ENCODE data around the gene NBEAL2. TPM values are rescaled to one million over a fixed set of nuclear protein-coding genes. Genes with fewer than 3 reads are reported as not detected.

Gene NBEAL2
- total and polyA plus RNA-seq, 10 donors = 44.0 to 271 (median 129) TPM

GRCh38 chr3:47007482-47008233, 28.2 kb downstream of the NBEAL2 start:
- DNase-seq = peak; percentile 76
- H3K27me3 ChIP-seq (replicated peaks in 1 of 7) = no peaks in the 10 kb centered on the region
- no peaks in the 10 kb centered on the region for H3K9me3 ChIP-seq
- peaks cover 0 to 89% (median 56%) of the 10 kb centered on the region in 6 donors for H3K36me3 ChIP-seq
- H3K27ac ChIP-seq = no peak overlapping the region
- H3K4me3 ChIP-seq = no peak overlapping the region
- TF ChIP-seq POLR2AphosphoS5 (IDR thresholded peaks at IDR 0.05) (peak in 1 of 3 donors; percentile 51), POLR2A (IDR thresholded peaks at IDR 0.05) (no peak)
- 87 to 100% (median 94%) methylated on average over 2 to 16 of the region's 16 CpGs for WGBS, 5 donors
- H3K4me1 ChIP-seq = peaks cover 4 to 31% (median 18%) of the 10 kb centered on the region in 6 donors
- intact Hi-C loops (cut with DNase I; ENCODE audit: low total_unique reads) = no loop called here

DNA sequence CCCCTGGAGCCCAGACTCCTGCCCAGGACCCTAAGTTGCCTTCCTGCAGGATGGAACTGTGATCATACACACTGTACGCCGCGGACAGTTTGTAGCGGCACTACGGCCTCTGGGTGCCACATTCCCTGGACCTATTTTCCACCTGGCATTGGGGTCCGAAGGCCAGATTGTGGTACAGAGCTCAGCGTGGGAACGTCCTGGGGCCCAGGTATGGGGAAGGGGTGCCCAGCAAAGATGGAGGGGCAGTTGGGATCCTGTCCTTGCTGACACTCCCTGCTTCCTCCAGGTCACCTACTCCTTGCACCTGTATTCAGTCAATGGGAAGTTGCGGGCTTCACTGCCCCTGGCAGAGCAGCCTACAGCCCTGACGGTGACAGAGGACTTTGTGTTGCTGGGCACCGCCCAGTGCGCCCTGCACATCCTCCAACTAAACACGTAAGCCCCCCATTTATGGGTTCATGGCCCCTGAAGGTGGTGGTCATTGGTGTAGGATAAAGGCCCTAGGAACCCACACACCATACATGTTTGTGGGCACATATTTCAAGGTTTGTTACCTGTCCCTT, 28.8 kb downstream of the NBEAL2 start:
- TF ChIP-seq, protein P1, sequence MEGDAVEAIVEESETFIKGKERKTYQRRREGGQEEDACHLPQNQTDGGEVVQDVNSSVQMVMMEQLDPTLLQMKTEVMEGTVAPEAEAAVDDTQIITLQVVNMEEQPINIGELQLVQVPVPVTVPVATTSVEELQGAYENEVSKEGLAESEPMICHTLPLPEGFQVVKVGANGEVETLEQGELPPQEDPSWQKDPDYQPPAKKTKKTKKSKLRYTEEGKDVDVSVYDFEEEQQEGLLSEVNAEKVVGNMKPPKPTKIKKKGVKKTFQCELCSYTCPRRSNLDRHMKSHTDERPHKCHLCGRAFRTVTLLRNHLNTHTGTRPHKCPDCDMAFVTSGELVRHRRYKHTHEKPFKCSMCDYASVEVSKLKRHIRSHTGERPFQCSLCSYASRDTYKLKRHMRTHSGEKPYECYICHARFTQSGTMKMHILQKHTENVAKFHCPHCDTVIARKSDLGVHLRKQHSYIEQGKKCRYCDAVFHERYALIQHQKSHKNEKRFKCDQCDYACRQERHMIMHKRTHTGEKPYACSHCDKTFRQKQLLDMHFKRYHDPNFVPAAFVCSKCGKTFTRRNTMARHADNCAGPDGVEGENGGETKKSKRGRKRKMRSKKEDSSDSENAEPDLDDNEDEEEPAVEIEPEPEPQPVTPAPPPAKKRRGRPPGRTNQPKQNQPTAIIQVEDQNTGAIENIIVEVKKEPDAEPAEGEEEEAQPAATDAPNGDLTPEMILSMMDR (IDR thresholded peaks at IDR 0.05 in 8 of 11, conservative IDR thresholded peaks at IDR 0.05 in 3 of 11) = no peak
- no peak for TF ChIP-seq POLR2A (IDR thresholded peaks at IDR 0.05)
- peak overlapping the region in 2 of 8 donors; percentile 59 to 82 for H3K27ac ChIP-seq
- DNase-seq = peak; percentile 45
- intact Hi-C loops (cut with DNase I; ENCODE audit: low total_unique reads) = no loop called here
- no peaks in the 10 kb centered on the region for H3K27me3 ChIP-seq (replicated peaks in 1 of 7)
- peaks cover 0 to 89% (median 51%) of the 10 kb centered on the region in 6 donors for H3K36me3 ChIP-seq
- H3K4me1 ChIP-seq = peaks cover 4 to 31% (median 18%) of the 10 kb centered on the region in 6 donors
- WGBS, 5 donors = 89 to 98% (median 95%) methylated on average over 13 of the region's 13 CpGs
- no peaks in the 10 kb centered on the region for H3K9me3 ChIP-seq
- H3K4me3 ChIP-seq = peak overlapping the region in 1 of 8 donors; percentile 75

DNA sequence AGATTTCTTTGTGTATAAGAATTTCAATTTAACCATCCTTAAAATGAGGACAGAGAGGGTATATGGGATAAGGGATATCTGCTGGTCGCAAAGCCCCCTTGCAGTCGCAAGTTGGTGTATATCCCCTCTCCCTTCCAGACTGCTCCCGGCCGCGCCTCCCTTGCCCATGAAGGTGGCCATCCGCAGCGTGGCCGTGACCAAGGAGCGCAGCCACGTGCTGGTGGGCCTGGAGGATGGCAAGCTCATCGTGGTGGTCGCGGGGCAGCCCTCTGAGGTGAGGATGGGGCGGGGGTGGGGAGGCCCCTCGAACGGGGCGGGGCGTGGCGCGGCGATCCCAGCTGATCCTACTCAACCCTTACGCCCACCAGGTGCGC, 29.4 kb downstream of the NBEAL2 start:
- Histone ChIP-seq H3K36me3 (peaks cover 0 to 89% (median 45%) of the 10 kb centered on the region in 6 donors), H3K4me1 (peaks cover 4 to 31% (median 18%) of the 10 kb centered on the region in 6 donors), H3K27me3 (replicated peaks in 1 of 7) (no peaks in the 10 kb centered on the region), H3K9me3 (no peaks in the 10 kb centered on the region), H3K27ac (peak overlapping the region in 6 of 8 donors; percentile 59 to 84 (median 82)), H3K4me3 (peak overlapping the region; percentile 45 to 75 (median 49))
- intact Hi-C loops (cut with DNase I; ENCODE audit: low total_unique reads) = no loop called here
- DNase-seq = no peak
- WGBS, 5 donors = 21 to 59% (median 43%) methylated on average over 20 to 23 of the region's 23 CpGs
- TF ChIP-seq POLR2AphosphoS5 (IDR thresholded peaks at IDR 0.05) (no peak), POLR2A (IDR thresholded peaks at IDR 0.05) (no peak)
- TF ChIP-seq, protein P1 (IDR thresholded peaks at IDR 0.05 in 8 of 11, conservative IDR thresholded peaks at IDR 0.05 in 3 of 11) = no peak

DNA sequence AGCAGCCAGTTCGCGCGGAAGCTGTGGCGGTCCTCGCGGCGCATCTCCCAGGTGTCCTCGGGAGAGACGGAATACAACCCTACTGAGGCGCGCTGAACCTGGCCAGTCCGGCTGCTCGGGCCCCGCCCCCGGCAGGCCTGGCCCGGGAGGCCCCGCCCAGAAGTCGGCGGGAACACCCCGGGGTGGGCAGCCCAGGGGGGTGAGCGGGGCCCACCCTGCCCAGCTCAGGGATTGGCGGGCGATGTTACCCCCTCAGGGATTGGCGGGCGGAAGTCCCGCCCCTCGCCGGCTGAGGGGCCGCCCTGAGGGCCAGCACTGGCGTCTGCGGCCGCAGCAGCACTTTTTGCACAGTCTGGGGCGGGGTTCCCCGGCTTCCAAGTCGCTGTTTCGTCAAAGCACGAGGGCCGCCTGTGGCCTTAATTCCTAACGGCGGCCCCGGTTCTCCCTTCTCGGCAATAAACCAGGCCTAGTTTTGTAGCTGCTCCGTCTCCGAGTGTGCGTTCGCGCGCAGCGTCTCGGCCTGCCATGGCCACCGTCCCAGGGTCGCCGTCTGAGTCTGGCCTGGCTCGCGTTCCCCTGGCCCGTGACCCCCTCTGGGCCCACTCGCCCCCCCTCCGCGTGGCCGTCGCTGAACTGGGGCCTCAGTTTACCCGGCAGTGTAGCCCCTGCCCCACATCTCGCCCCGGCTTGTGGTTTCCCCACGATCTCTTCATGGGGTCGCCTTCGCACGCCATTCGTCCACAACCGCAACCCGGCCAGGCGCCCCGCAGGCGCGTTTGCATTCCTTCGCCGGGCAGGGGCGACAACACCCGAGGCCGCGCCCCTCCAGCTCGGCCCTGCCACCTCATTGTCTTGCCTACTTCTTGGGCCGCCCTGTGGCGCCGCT, 30.0 kb downstream of the NBEAL2 start:
- TF ChIP-seq POLR2A (IDR thresholded peaks at IDR 0.05) (peak in 1 of 3 donors; percentile 59), POLR2AphosphoS5 (IDR thresholded peaks at IDR 0.05) (peak; percentile 80 to 90 (median 90))
- TF ChIP-seq, protein P1 (IDR thresholded peaks at IDR 0.05 in 8 of 11, conservative IDR thresholded peaks at IDR 0.05 in 3 of 11) = no peak
- 6 to 10% (median 7%) methylated on average over 80 to 85 of the region's 85 CpGs for WGBS, 5 donors
- intact Hi-C loops (cut with DNase I; ENCODE audit: low total_unique reads) = no loop called here
- no peaks in the 10 kb centered on the region for H3K9me3 ChIP-seq
- peaks cover 0 to 89% (median 39%) of the 10 kb centered on the region in 6 donors for H3K36me3 ChIP-seq
- peaks cover 4 to 31% (median 18%) of the 10 kb centered on the region in 6 donors for H3K4me1 ChIP-seq
- H3K4me3 ChIP-seq = peak overlapping the region; percentile 45 to 75 (median 49)
- peak overlapping the region; percentile 59 to 84 (median 82) for H3K27ac ChIP-seq
- H3K27me3 ChIP-seq (replicated peaks in 1 of 7) = no peaks in the 10 kb centered on the region
- DNase-seq = peak; percentile 95

Data from spleen (tissue), 11 donors.